HEK293 (cell line): Measurements from ENCODE around the gene TMEM263.
"Not testable (repeated sequence)": the region's sequence is repeated elsewhere in the genome, so short reads cannot be mapped to it uniquely, and the experiment has no call there.

Source experiments
- CTCF ChIA-PET: fragments of 350-600 bp; formaldehyde crosslinking; extraction: SDS; loops from one replicate; lab custom pipeline; 2021; ENCODE audit warnings: antibody characterized with exemption; lab: Yijun Ruan, JAX
- POLR2A ChIA-PET: fragments of 300-600 bp; formaldehyde crosslinking; extraction: SDS; loops from one replicate; lab custom pipeline; 2020; ENCODE audit warnings: antibody characterized with exemption, inconsistent platforms; lab: Yijun Ruan, JAX
- H3K27ac ChIP-seq: fragments of 200-500 bp; sonication (Bioruptor generic); 2 replicates; pipeline ENCODE4 v1.5.1; 2014; ENCODE audit warnings: low read depth, low read length, control low read depth, inconsistent platforms; ENCODE audit errors: extremely low read depth
- H3K36me3 ChIP-seq, 2 experiments: fragments of 200-500 bp in 1 of 2; sonication (Bioruptor generic) in 1 of 2; 1 replicate in 1 of 2; 2 replicates in 1 of 2; pipeline ENCODE4 v1.5.1; 2014 to 2017; ENCODE audit warnings: inconsistent platforms in 2 of 2, low read length in 2 of 2; ENCODE audit not compliant: control insufficient read depth in 2 of 2, insufficient read depth in 1 of 2
- H3K4me1 ChIP-seq: fragments of 200-500 bp; sonication (Bioruptor generic); 2 replicates; pipeline ENCODE4 v1.5.1; 2014; ENCODE audit warnings: mild to moderate bottlenecking, low read length, inconsistent platforms; ENCODE audit not compliant: control insufficient read depth, insufficient read depth
- H3K4me3 ChIP-seq: 2 replicates; pipeline ENCODE4 v1.5.1; 2011; ENCODE audit warnings: low read depth, mild to moderate bottlenecking, control low read depth, low read length, moderate library complexity
- H3K9me3 ChIP-seq: fragments of 200-500 bp; sonication (Bioruptor generic); 2 replicates; pipeline ENCODE4 v1.5.1; 2014; ENCODE audit warnings: low read depth, low read length, inconsistent platforms; ENCODE audit not compliant: control insufficient read depth, insufficient read depth
- BCL11A ChIP-seq: fragments of 450-650 bp; formaldehyde crosslinking; IDR thresholded peaks from 2 replicates; pipeline ENCODE4 v1.5.1; 2016; ENCODE audit warnings: low read depth, missing biosample characterization, missing genetic modification characterization
- GLI4 ChIP-seq: fragments of 450-650 bp; formaldehyde crosslinking; IDR thresholded peaks from 2 replicates; pipeline ENCODE4 v1.5.1; 2016; ENCODE audit warnings: missing biosample characterization, missing genetic modification characterization
- REPIN1 ChIP-seq: fragments of 450-650 bp; formaldehyde crosslinking; IDR thresholded peaks from 2 replicates; pipeline ENCODE4 v1.5.1; 2017; ENCODE audit warnings: missing biosample characterization, missing genetic modification characterization, low read depth
- ZBTB1 ChIP-seq: fragments of 450-650 bp; formaldehyde crosslinking; IDR thresholded peaks from 2 replicates; pipeline ENCODE4 v1.5.1; 2016; ENCODE audit warnings: missing biosample characterization, missing genetic modification characterization
- ZBTB26 ChIP-seq: fragments of 450-650 bp; formaldehyde crosslinking; optimal IDR thresholded peaks from 2 replicates; pipeline ENCODE3; 2016; ENCODE audit warnings: missing biosample characterization, mild to moderate bottlenecking, missing genetic modification characterization
- ZIC2 ChIP-seq: fragments of 450-650 bp; formaldehyde crosslinking; IDR thresholded peaks from 2 replicates; pipeline ENCODE4 v1.5.1; 2016; ENCODE audit warnings: missing biosample characterization, missing genetic modification characterization
- ZNF146 ChIP-seq: fragments of 450-650 bp; formaldehyde crosslinking; IDR thresholded peaks from 2 replicates; pipeline ENCODE4 v1.5.1; 2016; ENCODE audit warnings: missing biosample characterization, missing genetic modification characterization
- ZNF148 ChIP-seq: fragments of 450-650 bp; formaldehyde crosslinking; IDR thresholded peaks from 2 replicates; pipeline ENCODE4 v1.5.0; 2017; ENCODE audit warnings: missing biosample characterization, missing genetic modification characterization, borderline replicate concordance
- ZNF155 ChIP-seq: fragments of 450-650 bp; formaldehyde crosslinking; IDR thresholded peaks from 2 replicates; pipeline ENCODE4 v1.5.1; 2016; ENCODE audit warnings: missing biosample characterization, missing genetic modification characterization
- ZNF174 ChIP-seq: fragments of 450-650 bp; formaldehyde crosslinking; IDR thresholded peaks from 2 replicates; pipeline ENCODE4 v1.5.0; 2017; ENCODE audit warnings: missing biosample characterization, mild to moderate bottlenecking, missing genetic modification characterization
- ZNF274 ChIP-seq, 2 experiments: fragments of 200-500 bp in 1 of 2; fragments of 450-650 bp in 1 of 2; sonication (Bioruptor generic) in 1 of 2; formaldehyde crosslinking in 1 of 2; IDR thresholded peaks; 2 replicates each; pipeline versions ENCODE4 v1.5.1 to v1.6.1; 2014 to 2016; ENCODE audit warnings: borderline replicate concordance in 1 of 2, inconsistent platforms in 1 of 2, low read length in 1 of 2, missing biosample characterization in 1 of 2, missing genetic modification characterization in 1 of 2
- ZNF280D ChIP-seq: fragments of 450-650 bp; formaldehyde crosslinking; IDR thresholded peaks from 2 replicates; pipeline ENCODE4 v1.5.1; 2016; ENCODE audit warnings: missing biosample characterization, missing genetic modification characterization
- ZNF404 ChIP-seq: fragments of 450-650 bp; formaldehyde crosslinking; IDR thresholded peaks from 2 replicates; pipeline ENCODE4 v1.5.1; 2017; ENCODE audit warnings: missing biosample characterization, missing genetic modification characterization
- ZNF426 ChIP-seq: fragments of 450-650 bp; formaldehyde crosslinking; IDR thresholded peaks from 2 replicates; pipeline ENCODE4 v1.5.1; 2017; ENCODE audit warnings: missing biosample characterization, missing genetic modification characterization, mild to moderate bottlenecking, inconsistent platforms, moderate library complexity
- ZNF555 ChIP-seq: fragments of 450-650 bp; formaldehyde crosslinking; conservative IDR thresholded peaks from 2 replicates; pipeline ENCODE4 v1.5.1; 2017; ENCODE audit warnings: missing biosample characterization, mild to moderate bottlenecking, missing genetic modification characterization, inconsistent platforms
- ZNF580 ChIP-seq: fragments of 450-650 bp; formaldehyde crosslinking; IDR thresholded peaks from 2 replicates; pipeline ENCODE4 v1.5.1; 2016; ENCODE audit warnings: missing biosample characterization, missing genetic modification characterization
- ZNF645 ChIP-seq: fragments of 450-650 bp; formaldehyde crosslinking; IDR thresholded peaks from 2 replicates; pipeline ENCODE4; 2016; ENCODE audit warnings: missing biosample characterization, missing genetic modification characterization
- ZNF660 ChIP-seq: fragments of 450-650 bp; IDR thresholded peaks from 2 replicates; pipeline ENCODE4 v1.5.1; 2018; ENCODE audit warnings: missing biosample characterization, mild to moderate bottlenecking, missing genetic modification characterization

TMEM263 gene

GRCh38 chr12:106987846-106988245 is 32.1 kb downstream of the TMEM263 start:
- CTCF ChIA-PET: interaction anchor here (1.6 kb wide), 1 partner anchor 10 kb away, joined by 5 read pairs; no protein-coding TSS in a partner anchor
- TF ChIP-seq ZNF155 (tag by site-specific recombination): no peak
- peak; percentile 72 for TF ChIP-seq ZIC2
- TF ChIP-seq, all 188 proteins: peak for 1
- no peaks in the 10 kb centered on the region for H3K4me1 ChIP-seq
- H3K4me3 ChIP-seq: no peak overlapping the region
- POLR2A ChIA-PET: interaction anchor here (0.6 to 2.0 kb wide), 4 partner anchors 16 to 46 kb away, joined by 3 to 34 read pairs (median 5); partner anchors contain the start of gene TMEM263
- no peak overlapping the region for H3K27ac ChIP-seq
- peaks cover 11 to 27% of the 10 kb centered on the region in 2 experiments for H3K36me3 ChIP-seq
- no peaks in the 10 kb centered on the region for H3K9me3 ChIP-seq

- ChIA-PET POLR2A (no interaction called here), CTCF (no interaction called here)
- no peaks in the 10 kb centered on the region for H3K4me1 ChIP-seq
- H3K36me3 ChIP-seq: peaks cover 4 to 29% of the 10 kb centered on the region in 2 experiments
- TF ChIP-seq ZNF148 (tag by site-specific recombination) (no peak), BCL11A (no peak), GLI4 (tag by site-specific recombination) (no peak)
- no peak overlapping the region for H3K4me3 ChIP-seq
- H3K9me3 ChIP-seq: no peaks in the 10 kb centered on the region
- H3K27ac ChIP-seq: no peak overlapping the region
These were observed 39.0 kb downstream of the TMEM263 start for GRCh38 chr12:106994579-106995220.

- CTCF ChIA-PET: not testable (repeated sequence)
- TF ChIP-seq ZNF580 (tag by site-specific recombination) (peak; percentile 34; the same call in 1 of the 2 replicates), ZNF146 (peak; percentile 87)
- TF ChIP-seq, all 188 proteins: peak for 2; not testable (repeated sequence) for 186
- H3K36me3 ChIP-seq: peaks cover 4 to 30% of the 10 kb centered on the region in 2 experiments
- H3K4me1 ChIP-seq, H3K27ac ChIP-seq, H3K9me3 ChIP-seq, POLR2A ChIA-PET, H3K4me3 ChIP-seq: not testable (repeated sequence)
These were observed 40.4 kb downstream of the TMEM263 start for GRCh38 chr12:106996102-106996501.

GRCh38 chr12:106997916-106998315 is 42.2 kb downstream of the TMEM263 start:
- H3K27ac ChIP-seq: no peak overlapping the region
- ChIA-PET POLR2A (interaction anchor here (0.8 kb wide), 1 partner anchor 11 kb away, joined by 3 read pairs; the partner anchor contains the start of gene MTERF2), CTCF (no interaction called here)
- TF ChIP-seq ZNF660 (no peak), ZBTB1 (no peak), REPIN1 (tag by site-specific recombination) (no peak), ZBTB26 (tag by site-specific recombination) (no peak), ZNF555 (tag by site-specific recombination) (no peak), ZNF274 (IDR thresholded peaks at IDR 0.05; ENCODE audit: low read length) (no peak), ZNF274 (tag by site-specific recombination; IDR thresholded peaks at IDR 0.05; ENCODE audit: borderline replicate concordance) (no peak), ZNF404 (tag by site-specific recombination) (no peak), ZNF174 (no peak), ZNF426 (no peak), ZNF280D (tag by site-specific recombination) (no peak), ZNF645 (tag by site-specific recombination) (no peak)
- H3K36me3 ChIP-seq: peaks cover 4 to 37% of the 10 kb centered on the region in 2 experiments
- no peaks in the 10 kb centered on the region for H3K9me3 ChIP-seq
- no peak overlapping the region for H3K4me3 ChIP-seq
- H3K4me1 ChIP-seq: no peaks in the 10 kb centered on the region
